Measurements from ENCODE around the gene ZIM2. TPM values are rescaled to one million over a fixed set of nuclear protein-coding genes. Genes with fewer than 3 reads are reported as not detected.

Gene ZIM2
- total RNA-seq, 1 donor from 2014 or later: not detected

DNA sequence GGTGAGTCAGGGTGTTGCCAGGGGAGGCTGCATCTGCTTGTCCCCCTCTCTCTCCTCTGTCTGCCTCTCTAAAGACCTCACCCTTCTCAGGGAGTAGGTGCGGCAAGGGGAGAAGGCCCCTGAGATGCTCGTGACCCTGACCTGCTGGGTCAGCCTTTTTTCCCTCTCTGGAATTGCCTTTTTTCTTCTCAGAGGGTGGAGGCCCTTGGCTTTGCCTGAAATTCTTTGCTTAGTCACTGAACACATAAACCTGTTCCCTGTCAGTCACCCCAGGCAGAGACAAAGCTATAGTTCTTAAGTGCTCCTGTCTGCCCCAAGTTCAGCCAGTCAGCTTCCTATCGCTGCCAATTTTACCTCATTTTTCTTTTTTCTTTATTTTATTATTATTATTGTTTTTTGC, 35.2 kb upstream of the ZIM2 start:
- Histone ChIP-seq H3K27me3 (ENCODE audit: control insufficient read depth, insufficient read depth, low read length) (no peaks in the 10 kb centered on the region), H3K36me3 (ENCODE audit: control insufficient read depth, insufficient read depth, low read length) (no peaks in the 10 kb centered on the region), H3K4me3 (ENCODE audit: low read depth, low read length) (no peak overlapping the region)
- TF ChIP-seq, protein P1, sequence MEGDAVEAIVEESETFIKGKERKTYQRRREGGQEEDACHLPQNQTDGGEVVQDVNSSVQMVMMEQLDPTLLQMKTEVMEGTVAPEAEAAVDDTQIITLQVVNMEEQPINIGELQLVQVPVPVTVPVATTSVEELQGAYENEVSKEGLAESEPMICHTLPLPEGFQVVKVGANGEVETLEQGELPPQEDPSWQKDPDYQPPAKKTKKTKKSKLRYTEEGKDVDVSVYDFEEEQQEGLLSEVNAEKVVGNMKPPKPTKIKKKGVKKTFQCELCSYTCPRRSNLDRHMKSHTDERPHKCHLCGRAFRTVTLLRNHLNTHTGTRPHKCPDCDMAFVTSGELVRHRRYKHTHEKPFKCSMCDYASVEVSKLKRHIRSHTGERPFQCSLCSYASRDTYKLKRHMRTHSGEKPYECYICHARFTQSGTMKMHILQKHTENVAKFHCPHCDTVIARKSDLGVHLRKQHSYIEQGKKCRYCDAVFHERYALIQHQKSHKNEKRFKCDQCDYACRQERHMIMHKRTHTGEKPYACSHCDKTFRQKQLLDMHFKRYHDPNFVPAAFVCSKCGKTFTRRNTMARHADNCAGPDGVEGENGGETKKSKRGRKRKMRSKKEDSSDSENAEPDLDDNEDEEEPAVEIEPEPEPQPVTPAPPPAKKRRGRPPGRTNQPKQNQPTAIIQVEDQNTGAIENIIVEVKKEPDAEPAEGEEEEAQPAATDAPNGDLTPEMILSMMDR (IDR thresholded peaks at IDR 0.05; ENCODE audit: insufficient read depth, low read length, poor library complexity, severe bottlenecking): no peak
- no peak for DNase-seq (ENCODE audit: low read depth)

DNA sequence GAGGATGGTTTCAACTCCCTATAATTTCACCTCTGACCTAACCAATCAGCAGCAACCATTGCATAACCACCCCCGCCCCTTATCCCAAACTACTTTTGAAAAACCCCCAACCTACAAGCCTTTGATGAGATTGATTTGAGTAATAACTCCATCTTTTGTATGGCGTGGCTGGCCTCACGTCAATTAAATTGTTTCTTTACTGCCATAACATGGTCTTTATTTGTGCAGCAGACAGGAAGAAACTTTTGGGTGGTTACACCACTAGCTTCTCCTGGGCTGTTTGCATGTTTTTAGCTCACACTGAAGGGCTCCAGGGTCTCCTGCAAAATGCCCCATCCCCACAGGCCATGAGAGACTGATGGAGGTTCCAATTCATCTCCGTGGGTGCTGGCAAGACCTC, 34.0 kb upstream of the ZIM2 start:
- Histone ChIP-seq H3K4me3 (ENCODE audit: low read depth, low read length) (no peak overlapping the region), H3K36me3 (ENCODE audit: control insufficient read depth, insufficient read depth, low read length) (no peaks in the 10 kb centered on the region), H3K27me3 (ENCODE audit: control insufficient read depth, insufficient read depth, low read length) (no peaks in the 10 kb centered on the region)
- TF ChIP-seq, protein P1 (IDR thresholded peaks at IDR 0.05; ENCODE audit: insufficient read depth, low read length, poor library complexity, severe bottlenecking): no peak
- DNase-seq (ENCODE audit: low read depth): no peak

DNA sequence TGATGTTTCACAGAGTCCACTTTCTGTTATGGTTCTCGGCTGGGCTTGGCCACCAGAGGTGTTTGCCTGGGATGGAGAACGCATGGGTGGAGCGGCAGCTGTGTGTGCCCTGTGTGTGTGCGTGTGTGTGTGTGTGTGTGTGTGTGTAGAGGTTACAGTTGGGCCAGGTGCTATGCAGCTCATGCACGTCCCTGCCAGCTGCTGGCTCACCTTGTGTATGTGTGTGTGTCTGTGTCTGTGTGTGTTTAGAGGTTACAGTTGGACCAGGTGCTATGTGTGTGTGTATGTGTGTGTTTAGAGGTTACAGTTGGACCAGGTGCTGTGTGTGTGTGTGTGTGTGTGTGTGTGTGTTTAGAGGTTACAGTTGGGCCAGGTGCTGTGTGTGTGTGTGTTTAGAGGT, 33.0 kb upstream of the ZIM2 start:
- DNase-seq (ENCODE audit: low read depth): no peak
- Histone ChIP-seq H3K4me3 (ENCODE audit: low read depth, low read length) (no peak overlapping the region), H3K36me3 (ENCODE audit: control insufficient read depth, insufficient read depth, low read length) (no peaks in the 10 kb centered on the region), H3K27me3 (ENCODE audit: control insufficient read depth, insufficient read depth, low read length) (no peaks in the 10 kb centered on the region)
- TF ChIP-seq, protein P1 (IDR thresholded peaks at IDR 0.05; ENCODE audit: insufficient read depth, low read length, poor library complexity, severe bottlenecking): no peak

DNA sequence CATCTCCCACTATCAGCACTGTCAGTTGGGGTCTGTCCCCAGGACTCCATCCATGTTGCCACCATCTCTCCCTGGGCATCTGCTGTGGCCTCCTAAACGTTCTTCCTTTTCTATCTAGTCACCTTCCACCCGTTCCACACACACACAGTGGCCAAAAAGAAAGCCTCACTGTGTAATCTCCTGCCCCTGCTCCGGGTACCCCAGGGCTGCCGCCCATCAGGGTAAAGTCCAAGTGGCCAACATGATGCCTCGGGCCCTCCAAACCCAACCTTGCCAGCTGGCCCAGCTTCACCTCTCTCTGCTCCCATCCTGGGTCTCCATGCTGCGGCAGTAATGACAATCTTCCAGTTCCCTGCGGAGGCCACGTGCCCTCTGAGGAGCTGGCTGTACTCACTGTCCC, 29.4 kb upstream of the ZIM2 start:
- H3K36me3 ChIP-seq (ENCODE audit: control insufficient read depth, insufficient read depth, low read length): no peaks in the 10 kb centered on the region
- TF ChIP-seq, protein P1 (IDR thresholded peaks at IDR 0.05; ENCODE audit: insufficient read depth, low read length, poor library complexity, severe bottlenecking): no peak
- no peak overlapping the region for H3K4me3 ChIP-seq (ENCODE audit: low read depth, low read length)
- H3K27me3 ChIP-seq (ENCODE audit: control insufficient read depth, insufficient read depth, low read length): no peaks in the 10 kb centered on the region
- no peak for DNase-seq (ENCODE audit: low read depth)

DNA sequence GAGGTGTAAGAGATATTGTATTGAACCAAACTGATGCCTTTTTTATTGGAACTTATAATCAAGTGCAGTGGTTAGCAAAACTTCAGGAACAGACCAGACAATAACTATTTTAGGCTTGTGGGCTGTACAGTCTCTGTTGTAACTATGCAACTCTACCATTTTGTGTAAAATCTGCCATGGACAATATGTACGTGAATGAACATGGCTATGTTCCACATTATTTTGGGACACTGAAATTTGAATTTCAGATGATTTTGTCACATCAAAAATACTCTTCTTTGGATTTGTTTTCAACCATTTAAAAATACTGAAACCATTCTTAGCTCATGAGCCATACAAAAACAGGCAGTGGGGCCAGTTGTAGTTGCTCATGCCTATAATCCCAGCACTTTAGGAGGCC, 27.9 kb upstream of the ZIM2 start:
- Histone ChIP-seq H3K4me3 (ENCODE audit: low read depth, low read length) (no peak overlapping the region), H3K36me3 (ENCODE audit: control insufficient read depth, insufficient read depth, low read length) (no peaks in the 10 kb centered on the region), H3K27me3 (ENCODE audit: control insufficient read depth, insufficient read depth, low read length) (no peaks in the 10 kb centered on the region)
- no peak for DNase-seq (ENCODE audit: low read depth)
- TF ChIP-seq, protein P1 (IDR thresholded peaks at IDR 0.05; ENCODE audit: insufficient read depth, low read length, poor library complexity, severe bottlenecking): no peak

DNA sequence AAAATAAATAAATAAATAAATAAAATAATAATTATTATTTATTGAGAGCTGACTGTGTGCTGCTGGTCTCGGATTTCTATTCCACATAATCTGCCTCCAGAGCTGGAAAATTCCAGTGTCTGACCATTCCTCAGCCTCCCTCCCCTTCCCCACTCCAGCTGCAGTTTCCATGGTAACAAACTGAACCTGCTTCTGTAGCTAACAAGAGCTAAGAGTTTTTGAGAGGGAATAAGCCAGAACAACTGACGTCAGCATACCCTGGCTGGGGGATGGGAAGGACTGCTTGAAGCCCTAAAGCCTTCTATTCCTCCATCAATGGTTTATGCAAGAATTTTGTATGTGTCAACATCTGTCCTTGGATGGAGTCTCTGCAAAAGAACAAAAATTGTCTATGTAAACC, 26.0 kb upstream of the ZIM2 start:
- Histone ChIP-seq H3K4me3 (ENCODE audit: low read depth, low read length) (no peak overlapping the region), H3K36me3 (ENCODE audit: control insufficient read depth, insufficient read depth, low read length) (no peaks in the 10 kb centered on the region), H3K27me3 (ENCODE audit: control insufficient read depth, insufficient read depth, low read length) (no peaks in the 10 kb centered on the region)
- TF ChIP-seq, protein P1 (IDR thresholded peaks at IDR 0.05; ENCODE audit: insufficient read depth, low read length, poor library complexity, severe bottlenecking): no peak
- DNase-seq (ENCODE audit: low read depth): no peak
